Mesenchymal stem cell (in vitro differentiated cells and primary cell): ENCODE results near the gene LFNG.

ENCODE experiments used
- DNase-seq: peaks from one replicate; pipeline ENCODE4 v3.0.0-alpha.2; 2013
- H2AFZ ChIP-seq: one replicate; pipeline ENCODE4 v1.6.1; 2013; ENCODE audit warnings: low read depth, mild to moderate bottlenecking, control low read depth, inconsistent platforms, low read length, moderate library complexity
- H2AK5ac ChIP-seq: 2 replicates; pipeline ENCODE4 v1.6.1; 2013; ENCODE audit warnings: low read length, moderate library complexity, mild to moderate bottlenecking, inconsistent platforms; ENCODE audit not compliant: severe bottlenecking
- H2BK120ac ChIP-seq: one replicate; pipeline ENCODE4 v1.6.1; 2013; ENCODE audit warnings: low read depth, mild to moderate bottlenecking, inconsistent platforms, low read length, moderate library complexity
- H2BK12ac ChIP-seq, 2 experiments: one replicate each; pipeline ENCODE4 v1.6.1; 2013; ENCODE audit warnings: inconsistent platforms in 2 of 2, low read length in 2 of 2, mild to moderate bottlenecking in 2 of 2, moderate library complexity in 2 of 2, control low read depth in 1 of 2
- H2BK15ac ChIP-seq: one replicate; pipeline ENCODE4 v1.6.1; 2013; ENCODE audit warnings: mild to moderate bottlenecking, low read depth, inconsistent platforms; ENCODE audit not compliant: poor library complexity, severe bottlenecking
- H2BK5ac ChIP-seq: 2 replicates; pipeline ENCODE4 v1.6.1; 2013; ENCODE audit warnings: low read depth, mild to moderate bottlenecking, low read length, control low read depth, inconsistent platforms; ENCODE audit not compliant: poor library complexity, severe bottlenecking
- H3K14ac ChIP-seq, 2 experiments: one replicate each; pipeline ENCODE4 v1.6.1; 2013; ENCODE audit warnings: inconsistent platforms in 2 of 2, low read length in 2 of 2, control low read depth in 1 of 2, mild to moderate bottlenecking in 1 of 2, moderate library complexity in 1 of 2
- H3K18ac ChIP-seq, 2 experiments: one replicate each; pipeline ENCODE4 v1.6.1; 2013; ENCODE audit warnings: inconsistent platforms in 2 of 2, low read length in 2 of 2, control low read depth in 1 of 2, low read depth in 1 of 2, mild to moderate bottlenecking in 1 of 2
- H3K23ac ChIP-seq, 2 experiments: one replicate each; pipeline ENCODE4 v1.6.1; 2013; ENCODE audit warnings: inconsistent platforms in 2 of 2, low read length in 2 of 2, mild to moderate bottlenecking in 2 of 2, moderate library complexity in 2 of 2, control low read depth in 1 of 2
- H3K27ac ChIP-seq: 2 replicates; pipeline ENCODE4 v1.5.1; 2013; ENCODE audit warnings: mild to moderate bottlenecking, moderate library complexity, low read length, control low read depth, inconsistent platforms; ENCODE audit not compliant: poor library complexity, severe bottlenecking
- H3K27me3 ChIP-seq, 2 experiments: 2 replicates each; pipeline versions ENCODE4 v1.6.1 to v1.7.0; 2013; ENCODE audit warnings: low read length in 2 of 2, mild to moderate bottlenecking in 2 of 2, moderate library complexity in 2 of 2, control low read depth in 1 of 2, inconsistent platforms in 1 of 2; ENCODE audit not compliant: control insufficient read depth in 1 of 2, insufficient read depth in 1 of 2
- H3K36me3 ChIP-seq, 2 experiments: 2 replicates each; pipeline versions ENCODE4 v1.6.1 to v1.7.0; 2013; ENCODE audit warnings: low read length in 2 of 2, control low read depth in 1 of 2, inconsistent platforms in 1 of 2, low read depth in 1 of 2, mild to moderate bottlenecking in 1 of 2; ENCODE audit not compliant: insufficient read depth in 2 of 2, control insufficient read depth in 1 of 2
- H3K4ac ChIP-seq, 2 experiments: one replicate each; pipeline ENCODE4 v1.6.1; 2013; ENCODE audit warnings: inconsistent platforms in 2 of 2, low read length in 2 of 2, mild to moderate bottlenecking in 2 of 2, moderate library complexity in 2 of 2, control low read depth in 1 of 2, low read depth in 1 of 2
- H3K4me1 ChIP-seq: 2 replicates; pipeline ENCODE4 v1.6.1; 2013; ENCODE audit warnings: low read depth, low read length, control low read depth; ENCODE audit not compliant: control insufficient read depth, insufficient read depth
- H3K4me2 ChIP-seq: 2 replicates; pipeline ENCODE4 v1.6.1; 2013; ENCODE audit warnings: low read length, mild to moderate bottlenecking, inconsistent platforms; ENCODE audit not compliant: poor library complexity, severe bottlenecking
- H3K4me3 ChIP-seq, 2 experiments: 2 replicates each; pipeline versions ENCODE4 v1.5.1 to v1.7.0; 2013; ENCODE audit warnings: low read length in 2 of 2, mild to moderate bottlenecking in 2 of 2, control low read depth in 1 of 2, low read depth in 1 of 2; ENCODE audit not compliant: insufficient read depth in 1 of 2
- H3K79me1 ChIP-seq: replicated peaks from 2 replicates; pipeline ENCODE4 v1.6.1; 2013; ENCODE audit warnings: mild to moderate bottlenecking, control low read depth, low read length, inconsistent platforms; ENCODE audit not compliant: poor library complexity, severe bottlenecking
- H3K9ac ChIP-seq: 2 replicates; pipeline ENCODE4 v1.7.0; 2013; ENCODE audit warnings: mild to moderate bottlenecking, low read length, moderate library complexity
- H3K9me3 ChIP-seq: 2 replicates; pipeline ENCODE4 v1.7.0; 2013; ENCODE audit warnings: mild to moderate bottlenecking, low read length; ENCODE audit not compliant: control insufficient read depth
- H4K8ac ChIP-seq: one replicate; pipeline ENCODE4 v1.6.1; 2013; ENCODE audit warnings: inconsistent platforms, mild to moderate bottlenecking, low read length, moderate library complexity
- H4K91ac ChIP-seq: one replicate; pipeline ENCODE4 v1.6.1; 2013; ENCODE audit warnings: mild to moderate bottlenecking, low read length, inconsistent platforms
- WGBS: methylation state at CpG from one replicate; pipeline ENCODE4 v1.1.7; 2013; ENCODE audit warnings: mixed read lengths; 5-methylcytosine and 5-hydroxymethylcytosine counted together

Gene LFNG

GRCh38 chr7:2539031-2539911 lies 19.7 kb downstream of the LFNG start:
- H3K36me3 ChIP-seq, result peaks cover 42 to 64% of the 10 kb centered on the region in 2 experiments
- no peak overlapping the region for H3K14ac ChIP-seq
- 94% methylated on average over 30 of the region's 32 CpGs for WGBS
- no peak overlapping the region for H4K8ac ChIP-seq
- H3K9ac ChIP-seq, result no peak overlapping the region
- H3K79me1 ChIP-seq, result peaks cover 1% of the 10 kb centered on the region
- H3K4me1 ChIP-seq, result peaks cover 7% of the 10 kb centered on the region
- H2BK120ac ChIP-seq, result no peak overlapping the region
- H3K18ac ChIP-seq, result no peak overlapping the region
- H2BK15ac ChIP-seq, result no peak overlapping the region
- no peak for DNase-seq
- H2AK5ac ChIP-seq, result no peak overlapping the region
- H3K9me3 ChIP-seq, result no peaks in the 10 kb centered on the region
- H2BK12ac ChIP-seq, result no peak overlapping the region
- H3K4ac ChIP-seq, result no peak overlapping the region
- no peak overlapping the region for H2AFZ ChIP-seq
- no peak overlapping the region for H4K91ac ChIP-seq
- no peak overlapping the region for H3K23ac ChIP-seq
- no peak overlapping the region for H3K27ac ChIP-seq
- H3K4me3 ChIP-seq, result no peak overlapping the region
- H3K27me3 ChIP-seq, result no peaks in the 10 kb centered on the region
- H2BK5ac ChIP-seq, result no peak overlapping the region
- no peak overlapping the region for H3K4me2 ChIP-seq

DNA sequence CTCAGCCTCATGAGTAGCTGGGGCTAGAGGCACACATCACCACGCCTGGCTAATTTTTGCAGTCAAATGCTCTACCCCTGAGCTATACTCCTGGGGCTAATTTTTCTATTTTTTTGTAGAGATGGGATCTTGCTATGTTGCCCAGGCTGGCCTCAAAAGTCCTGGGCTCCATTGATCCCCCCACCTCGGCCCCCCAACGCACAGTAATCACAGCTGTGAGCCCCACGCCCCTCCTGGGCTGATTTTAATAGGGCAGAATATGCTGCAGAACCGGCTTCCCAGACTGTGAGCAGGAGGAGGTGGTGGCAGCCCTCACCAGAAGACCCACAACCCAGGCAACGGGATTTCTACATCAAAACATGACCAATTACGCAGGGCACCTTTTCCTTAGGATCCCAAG lies 20.6 kb downstream of the LFNG start:
- H4K91ac ChIP-seq, result no peak overlapping the region
- no peak overlapping the region for H3K23ac ChIP-seq
- H2BK5ac ChIP-seq, result no peak overlapping the region
- H2BK12ac ChIP-seq, result no peak overlapping the region
- no peak overlapping the region for H4K8ac ChIP-seq
- peaks cover 49 to 71% of the 10 kb centered on the region in 2 experiments for H3K36me3 ChIP-seq
- DNase-seq, result no peak
- no peak overlapping the region for H3K9ac ChIP-seq
- H3K4ac ChIP-seq, result no peak overlapping the region
- H3K4me3 ChIP-seq, result no peak overlapping the region
- H3K27ac ChIP-seq, result no peak overlapping the region
- WGBS, result 96% methylated on average over 6 of the region's 7 CpGs
- H2AFZ ChIP-seq, result no peak overlapping the region
- H3K9me3 ChIP-seq, result no peaks in the 10 kb centered on the region
- no peak overlapping the region for H3K14ac ChIP-seq
- peaks cover 1% of the 10 kb centered on the region for H3K79me1 ChIP-seq
- peaks cover 7% of the 10 kb centered on the region for H3K4me1 ChIP-seq
- no peak overlapping the region for H3K18ac ChIP-seq
- H3K4me2 ChIP-seq, result no peak overlapping the region
- no peak overlapping the region for H2BK15ac ChIP-seq
- H2BK120ac ChIP-seq, result no peak overlapping the region
- H2AK5ac ChIP-seq, result no peak overlapping the region
- H3K27me3 ChIP-seq, result no peaks in the 10 kb centered on the region

DNA sequence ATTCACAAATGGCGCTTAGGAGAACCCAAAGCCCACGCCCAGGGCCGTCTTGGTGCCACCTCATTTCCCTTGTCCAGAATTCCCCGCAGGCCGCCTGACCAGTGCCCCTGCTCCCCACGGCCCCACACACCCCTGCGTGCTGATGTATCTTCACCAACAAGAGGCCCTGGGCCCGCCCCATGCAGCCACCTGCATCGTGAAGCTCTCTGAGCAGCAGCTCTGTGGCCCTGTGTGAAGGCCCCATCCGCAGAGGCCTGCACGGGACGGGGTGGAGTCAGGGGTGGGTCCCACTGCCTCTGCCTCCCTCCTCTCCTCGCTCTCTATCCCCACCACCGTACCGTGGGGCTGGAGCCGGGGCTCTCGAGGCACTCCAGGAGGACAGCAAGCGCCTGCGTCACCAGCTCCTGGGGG lies 21.1 kb downstream of the LFNG start:
- no peak overlapping the region for H3K14ac ChIP-seq
- no peaks in the 10 kb centered on the region for H3K27me3 ChIP-seq
- H3K4me2 ChIP-seq, result no peak overlapping the region
- no peak overlapping the region for H2AFZ ChIP-seq
- DNase-seq, result no peak
- no peak overlapping the region for H4K8ac ChIP-seq
- no peak overlapping the region for H3K4me3 ChIP-seq
- no peak overlapping the region for H2BK15ac ChIP-seq
- no peaks in the 10 kb centered on the region for H3K9me3 ChIP-seq
- peaks cover 1% of the 10 kb centered on the region for H3K79me1 ChIP-seq
- H3K18ac ChIP-seq, result no peak overlapping the region
- whole genome bisulfite sequencing, result 95% methylated on average over 19 of the region's 19 CpGs
- H2BK12ac ChIP-seq, result no peak overlapping the region
- peaks cover 51 to 74% of the 10 kb centered on the region in 2 experiments for H3K36me3 ChIP-seq
- H3K9ac ChIP-seq, result no peak overlapping the region
- no peak overlapping the region for H2BK120ac ChIP-seq
- peaks cover 7% of the 10 kb centered on the region for H3K4me1 ChIP-seq
- H2BK5ac ChIP-seq, result no peak overlapping the region
- no peak overlapping the region for H3K27ac ChIP-seq
- H2AK5ac ChIP-seq, result no peak overlapping the region
- no peak overlapping the region for H3K23ac ChIP-seq
- H4K91ac ChIP-seq, result no peak overlapping the region
- H3K4ac ChIP-seq, result no peak overlapping the region

DNA sequence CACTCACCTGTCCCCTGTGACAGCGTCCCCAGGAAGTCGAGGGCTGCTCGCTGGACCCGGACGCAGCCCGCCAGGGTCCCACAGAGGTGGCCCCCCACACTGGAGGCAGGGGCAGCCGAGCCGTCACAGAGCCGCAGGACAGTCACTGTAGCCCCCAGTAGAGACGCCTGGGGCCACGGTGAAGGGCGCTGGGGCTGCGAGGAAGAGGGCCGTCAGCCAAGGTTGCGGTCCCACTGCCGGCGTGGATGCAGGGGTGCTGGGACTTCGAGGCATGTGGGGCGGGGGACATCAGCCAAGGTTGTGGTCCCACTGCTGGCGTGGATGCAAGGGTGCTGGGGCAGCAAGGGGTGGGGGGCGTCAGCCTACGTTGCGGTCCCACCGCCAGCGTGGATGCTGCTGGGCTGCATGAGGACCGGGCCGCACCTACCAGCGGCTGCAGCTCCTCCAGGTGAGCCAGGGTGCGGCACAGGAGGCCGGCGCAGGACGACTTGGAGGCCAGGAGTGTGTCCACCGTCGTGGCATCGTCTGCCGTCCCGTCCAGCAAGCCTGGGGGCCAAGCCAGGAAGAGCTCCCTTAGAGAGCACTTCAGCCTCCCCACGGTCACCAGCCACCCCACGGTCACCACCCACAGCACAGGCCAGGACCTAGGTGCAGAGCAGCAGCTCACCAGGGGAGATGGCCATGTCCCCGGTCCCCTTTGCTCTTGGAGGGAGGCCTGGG lies 21.9 kb downstream of the LFNG start:
- H3K27me3 ChIP-seq, result no peaks in the 10 kb centered on the region
- no peak overlapping the region for H3K4ac ChIP-seq
- 99% methylated on average over 38 of the region's 40 CpGs for WGBS
- no peak overlapping the region for H2AFZ ChIP-seq
- H3K4me1 ChIP-seq, result peaks cover 7% of the 10 kb centered on the region
- no peak overlapping the region for H4K91ac ChIP-seq
- H2AK5ac ChIP-seq, result no peak overlapping the region
- H2BK5ac ChIP-seq, result no peak overlapping the region
- no peak for DNase-seq
- H2BK15ac ChIP-seq, result no peak overlapping the region
- H2BK120ac ChIP-seq, result no peak overlapping the region
- H3K9me3 ChIP-seq, result no peaks in the 10 kb centered on the region
- no peak overlapping the region for H4K8ac ChIP-seq
- no peak overlapping the region for H3K27ac ChIP-seq
- H3K23ac ChIP-seq, result no peak overlapping the region
- peaks cover 1% of the 10 kb centered on the region for H3K79me1 ChIP-seq
- H3K14ac ChIP-seq, result no peak overlapping the region
- no peak overlapping the region for H3K18ac ChIP-seq
- H3K36me3 ChIP-seq, result peaks cover 57 to 82% of the 10 kb centered on the region in 2 experiments
- H3K4me3 ChIP-seq, result no peak overlapping the region
- no peak overlapping the region for H3K4me2 ChIP-seq
- H3K9ac ChIP-seq, result no peak overlapping the region
- H2BK12ac ChIP-seq, result no peak overlapping the region
